ENCODE data around the gene APEH.

APEH gene

GRCh38 chr3:49639551-49639950, 34.6 kb upstream of the APEH start:
- no peak for DNase-seq (ENCODE audit: low read depth)
- H3K4me3 ChIP-seq (ENCODE audit: control insufficient read depth, low read depth, low read length): no peak overlapping the region
- TF ChIP-seq, protein P1, sequence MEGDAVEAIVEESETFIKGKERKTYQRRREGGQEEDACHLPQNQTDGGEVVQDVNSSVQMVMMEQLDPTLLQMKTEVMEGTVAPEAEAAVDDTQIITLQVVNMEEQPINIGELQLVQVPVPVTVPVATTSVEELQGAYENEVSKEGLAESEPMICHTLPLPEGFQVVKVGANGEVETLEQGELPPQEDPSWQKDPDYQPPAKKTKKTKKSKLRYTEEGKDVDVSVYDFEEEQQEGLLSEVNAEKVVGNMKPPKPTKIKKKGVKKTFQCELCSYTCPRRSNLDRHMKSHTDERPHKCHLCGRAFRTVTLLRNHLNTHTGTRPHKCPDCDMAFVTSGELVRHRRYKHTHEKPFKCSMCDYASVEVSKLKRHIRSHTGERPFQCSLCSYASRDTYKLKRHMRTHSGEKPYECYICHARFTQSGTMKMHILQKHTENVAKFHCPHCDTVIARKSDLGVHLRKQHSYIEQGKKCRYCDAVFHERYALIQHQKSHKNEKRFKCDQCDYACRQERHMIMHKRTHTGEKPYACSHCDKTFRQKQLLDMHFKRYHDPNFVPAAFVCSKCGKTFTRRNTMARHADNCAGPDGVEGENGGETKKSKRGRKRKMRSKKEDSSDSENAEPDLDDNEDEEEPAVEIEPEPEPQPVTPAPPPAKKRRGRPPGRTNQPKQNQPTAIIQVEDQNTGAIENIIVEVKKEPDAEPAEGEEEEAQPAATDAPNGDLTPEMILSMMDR (conservative IDR thresholded peaks at IDR 0.05; ENCODE audit: control insufficient read depth, insufficient read depth, low read depth, low read length): no peak

GRCh38 chr3:49641292-49641691, 32.9 kb upstream of the APEH start:
- TF ChIP-seq, protein P1 (conservative IDR thresholded peaks at IDR 0.05; ENCODE audit: control insufficient read depth, insufficient read depth, low read depth, low read length): no peak
- DNase-seq (ENCODE audit: low read depth): no peak
- H3K4me3 ChIP-seq (ENCODE audit: control insufficient read depth, low read depth, low read length): no peak overlapping the region

- DNase-seq (ENCODE audit: low read depth): no peak
- no peak overlapping the region for H3K4me3 ChIP-seq (ENCODE audit: control insufficient read depth, low read depth, low read length)
- TF ChIP-seq, protein P1 (conservative IDR thresholded peaks at IDR 0.05; ENCODE audit: control insufficient read depth, insufficient read depth, low read depth, low read length): no peak
Observed at GRCh38 chr3:49641921-49642707, 32.0 kb upstream of the APEH start.

- DNase-seq (ENCODE audit: low read depth): no peak
- TF ChIP-seq, protein P1 (conservative IDR thresholded peaks at IDR 0.05; ENCODE audit: control insufficient read depth, insufficient read depth, low read depth, low read length): no peak
- H3K4me3 ChIP-seq (ENCODE audit: control insufficient read depth, low read depth, low read length): no peak overlapping the region
Observed at GRCh38 chr3:49642708-49643145, 31.4 kb upstream of the APEH start.

DNA sequence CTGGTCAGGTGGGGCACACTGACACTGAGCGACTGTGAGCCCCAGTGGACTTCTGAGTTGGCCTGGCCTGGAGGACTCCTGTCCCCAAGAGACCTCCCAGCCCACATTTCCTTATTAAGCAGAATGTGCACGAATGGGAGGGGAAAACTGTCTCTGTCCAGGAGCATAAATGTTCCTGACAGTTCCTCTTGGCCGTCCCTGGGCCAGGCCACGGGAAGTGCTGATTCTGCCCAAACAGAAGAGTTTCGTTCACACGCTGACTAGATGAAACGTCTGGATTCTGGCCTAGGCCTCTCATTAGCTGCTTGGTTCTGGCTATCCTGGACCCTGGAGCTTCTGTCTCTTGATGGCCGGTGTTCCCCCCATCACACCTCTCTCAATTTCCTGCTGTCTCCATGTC, 29.5 kb upstream of the APEH start:
- H3K4me3 ChIP-seq (ENCODE audit: control insufficient read depth, low read depth, low read length): no peak overlapping the region
- DNase-seq (ENCODE audit: low read depth): no peak
- TF ChIP-seq, protein P1 (conservative IDR thresholded peaks at IDR 0.05; ENCODE audit: control insufficient read depth, insufficient read depth, low read depth, low read length): no peak

DNA sequence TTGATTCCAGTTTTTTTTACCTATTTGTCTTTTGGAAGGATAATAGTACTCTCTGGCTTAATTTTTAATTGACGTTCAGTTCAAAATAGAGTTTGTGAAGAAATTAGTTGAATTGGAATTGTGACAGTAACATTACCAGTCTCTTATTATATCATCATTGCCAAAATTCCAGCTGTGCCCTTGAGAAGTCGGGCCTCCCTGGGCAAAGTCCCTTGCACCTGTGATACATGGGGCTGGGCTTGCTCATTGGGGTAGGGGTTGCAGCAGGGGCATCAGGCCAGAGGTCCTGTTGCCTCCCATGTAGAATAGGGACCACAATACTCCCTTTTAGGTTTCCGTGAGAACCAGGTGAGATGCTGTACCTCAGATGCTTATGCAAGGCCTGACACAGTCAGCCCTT, 27.9 kb upstream of the APEH start:
- no peak overlapping the region for H3K4me3 ChIP-seq (ENCODE audit: control insufficient read depth, low read depth, low read length)
- TF ChIP-seq, protein P1 (conservative IDR thresholded peaks at IDR 0.05; ENCODE audit: control insufficient read depth, insufficient read depth, low read depth, low read length): no peak
- DNase-seq (ENCODE audit: low read depth): no peak
